DOHH2 (cell line): ENCODE measurements around the gene NBEA.

ENCODE experiments used
- CTCF ChIP-seq: fragments of 200-600 bp; sonication (generic); IDR thresholded peaks from one replicate; pipeline ENCODE4 v1.5.1; 2014; ENCODE audit warnings: antibody characterized with exemption, mild to moderate bottlenecking, low read depth, low read length; ENCODE audit not compliant: poor library complexity, severe bottlenecking
- EZH2phosphoT487 ChIP-seq: fragments of 200-600 bp; sonication (generic); IDR thresholded peaks from 2 replicates; pipeline ENCODE4 v1.6.1; 2017; ENCODE audit warnings: borderline replicate concordance, mild to moderate bottlenecking, antibody characterized with exemption, low read length, moderate library complexity, mixed read lengths

- TF ChIP-seq CTCF: no peak
- no peak for TF ChIP-seq EZH2phosphoT487
Observed at GRCh38 chr13:35283856-35284255, 341.8 kb downstream of the NBEA start.
